H54 (cell line): Measurements from ENCODE around the gene NFATC2.

Experiments used
- DNase-seq: peaks from one replicate; pipeline ENCODE4 v3.0.0; 2011; ENCODE audit warnings: low spot score, mixed read lengths; ENCODE audit not compliant: insufficient read length
- FAIRE-seq: peaks from 3 replicates; lab custom pipeline; 2011; peaks lifted over from hg19 to GRCh38; lab: Jason Lieb, UNC
- POLR2A ChIP-seq: IDR thresholded peaks from 2 replicates; pipeline ENCODE4 v1.6.1; 2011; ENCODE audit warnings: low read depth, mild to moderate bottlenecking, low read length

The NFATC2 gene

GRCh38 chr20:51508780-51509179 is 33.7 kb downstream of the NFATC2 start:
- TF ChIP-seq POLR2A = no peak
- DNase-seq (no peak), FAIRE-seq (no peak)

- no peak for FAIRE-seq
- no peak for TF ChIP-seq POLR2A
Measured at GRCh38 chr20:51508158-51508557, 34.4 kb downstream of the NFATC2 start.

GRCh38 chr20:51507216-51508036 is 35.1 kb downstream of the NFATC2 start:
- FAIRE-seq = no peak
- no peak for DNase-seq
- TF ChIP-seq POLR2A = no peak

More at GRCh38 chr20:51508158-51508557, 34.4 kb downstream of the NFATC2 start:
- no peak for DNase-seq

GRCh38 chr20:51506527-51507215 is 35.8 kb downstream of the NFATC2 start:
- no peak for FAIRE-seq
- no peak for TF ChIP-seq POLR2A

GRCh38 chr20:51505566-51505965 is 37.0 kb downstream of the NFATC2 start:
- no peak for FAIRE-seq
- TF ChIP-seq POLR2A = no peak
- DNase-seq = no peak

More at GRCh38 chr20:51506527-51507215, 35.8 kb downstream of the NFATC2 start:
- no peak for DNase-seq

- FAIRE-seq = no peak
- TF ChIP-seq POLR2A = no peak
- no peak for DNase-seq
Measured at GRCh38 chr20:51503376-51503775, 39.1 kb downstream of the NFATC2 start.

GRCh38 chr20:51500936-51501335 is 41.6 kb downstream of the NFATC2 start:
- no peak for TF ChIP-seq POLR2A
- DNase-seq (no peak), FAIRE-seq (no peak)

- TF ChIP-seq POLR2A = no peak
- FAIRE-seq = no peak
- DNase-seq = peak; percentile 27
Measured at GRCh38 chr20:51500311-51500710, 42.2 kb downstream of the NFATC2 start.

- no peak for DNase-seq
- no peak for FAIRE-seq
- TF ChIP-seq POLR2A = no peak
Measured at GRCh38 chr20:51498765-51499540, 43.6 kb downstream of the NFATC2 start.

GRCh38 chr20:51497542-51498467 is 44.7 kb downstream of the NFATC2 start:
- TF ChIP-seq POLR2A = no peak
- DNase-seq (no peak), FAIRE-seq (no peak)

GRCh38 chr20:51496964-51497363 is 45.6 kb downstream of the NFATC2 start:
- no peak for FAIRE-seq
- no peak for TF ChIP-seq POLR2A

GRCh38 chr20:51495921-51496545 is 46.5 kb downstream of the NFATC2 start:
- DNase-seq (no peak), FAIRE-seq (no peak)
- no peak for TF ChIP-seq POLR2A

More at GRCh38 chr20:51496964-51497363, 45.6 kb downstream of the NFATC2 start:
- no peak for DNase-seq
